K562 (cell line): Measurements from ENCODE around the gene BTRC. TPM values are rescaled to one million over a fixed set of nuclear protein-coding genes. Genes with fewer than 3 reads are reported as not detected.

Source experiments
- ATAC-seq: fragments of 200-7000 bp; cut with Tn5 transposase; 3 replicates; pipeline ENCODE4 v1.9.1; 2020; ENCODE audit warnings: moderate library complexity
- BruUV-seq: library from RNA; stranded (reverse); fragments of 400-500 nt; replicated peaks from 2 replicates; lab custom pipeline; 2021; lab: Mats Ljungman, UMichigan
- CTCF ChIA-PET: fragments of 300-600 bp; formaldehyde crosslinking; extraction: SDS; loops from one replicate; lab custom pipeline; 2021; ENCODE audit warnings: low intra/inter-chr PET ratio; lab: Yijun Ruan, JAX
- POLR2A ChIA-PET: fragments of 300-600, 350-650 bp; sonication (Branson Sonifier 250); formaldehyde crosslinking; extraction: SDS; loops from one replicate; lab custom pipeline; 2021; ENCODE audit warnings: antibody characterized with exemption, inconsistent platforms; lab: Yijun Ruan, JAX
- DNase-seq, 4 experiments: peaks; one replicate each; pipeline versions ENCODE4 v3.0.0 to v3.0.0-alpha.2; 2011 to 2018; ENCODE audit warnings: low spot score in 3 of 4, mixed read lengths in 3 of 4; ENCODE audit errors: extremely low read depth in 1 of 4
- FAIRE-seq: peaks from 2 replicates; lab custom pipeline; 2011; peaks lifted over from hg19 to GRCh38; lab: Jason Lieb, UNC
- H2AFZ ChIP-seq: 2 replicates; pipeline ENCODE4 v1.6.0; 2011; ENCODE audit warnings: low read depth, low read length, control low read depth, inconsistent platforms
- H3K27ac ChIP-seq: fragments of 200-600 bp; 3 replicates; pipeline ENCODE4 v1.8.0; 2011; ENCODE audit warnings: low read depth, mild to moderate bottlenecking, control low read depth, inconsistent platforms, low read length, moderate library complexity, mixed read lengths; ENCODE audit errors: extremely low read depth
- H3K27me3 ChIP-seq, 2 experiments: fragments of 300-600 bp in 1 of 2; 2 replicates in 1 of 2; 3 replicates in 1 of 2; pipeline versions ENCODE4 v1.6.0 to v1.8.0; 2011; ENCODE audit warnings: inconsistent platforms in 2 of 2, low read length in 2 of 2, mild to moderate bottlenecking in 1 of 2, mixed read lengths in 1 of 2, moderate library complexity in 1 of 2; ENCODE audit not compliant: control insufficient read depth in 2 of 2, insufficient read depth in 2 of 2
- H3K36me3 ChIP-seq: fragments of 300-600 bp; 3 replicates; pipeline ENCODE4 v1.8.0; 2011; ENCODE audit warnings: mild to moderate bottlenecking, low read length, inconsistent platforms; ENCODE audit not compliant: control insufficient read depth, insufficient read depth
- H3K4me1 ChIP-seq, 2 experiments: fragments of 200-600 bp in 1 of 2; replicated peaks in 1 of 2; 2 replicates in 1 of 2; 3 replicates in 1 of 2; pipeline versions ENCODE4 v1.5.1 to v1.8.0; 2011; ENCODE audit warnings: inconsistent platforms in 2 of 2, low read length in 2 of 2, mild to moderate bottlenecking in 1 of 2, mixed read lengths in 1 of 2, moderate library complexity in 1 of 2; ENCODE audit not compliant: control insufficient read depth in 2 of 2, insufficient read depth in 2 of 2
- H3K4me2 ChIP-seq: 2 replicates; pipeline ENCODE4 v1.6.1; 2011; ENCODE audit warnings: low read length, control low read depth, inconsistent platforms, mixed read lengths; ENCODE audit not compliant: insufficient read depth
- H3K4me3 ChIP-seq: fragments of 200-600 bp; sonication (generic), shearing (Covaris generic); 2 replicates; pipeline ENCODE4 v1.5.1; 2016; ENCODE audit warnings: control low read depth, inconsistent platforms
- H3K79me2 ChIP-seq: fragments of 200-600 bp; 3 replicates; pipeline ENCODE4 v1.8.0; 2011; ENCODE audit warnings: low read length, inconsistent platforms; ENCODE audit not compliant: control insufficient read depth, insufficient read depth
- H3K9ac ChIP-seq, 2 experiments: 2 replicates each; pipeline versions ENCODE4 v1.6.0 to v1.6.1; 2011; ENCODE audit warnings: low read depth in 2 of 2, low read length in 2 of 2, control low read depth in 1 of 2, inconsistent platforms in 1 of 2, mild to moderate bottlenecking in 1 of 2, mixed read lengths in 1 of 2; ENCODE audit not compliant: insufficient read depth in 1 of 2
- H3K9me1 ChIP-seq: one replicate; pipeline ENCODE4 v1.6.0; 2011; ENCODE audit warnings: inconsistent platforms, mild to moderate bottlenecking, low read length, moderate library complexity; ENCODE audit not compliant: control insufficient read depth, insufficient read depth
- H3K9me3 ChIP-seq: replicated peaks from 2 replicates; pipeline ENCODE4 v1.5.1; 2011; ENCODE audit warnings: low read depth, low read length, inconsistent platforms; ENCODE audit not compliant: control insufficient read depth, insufficient read depth
- H4K20me1 ChIP-seq: replicated peaks from 2 replicates; pipeline ENCODE4 v1.6.1; 2011; ENCODE audit warnings: low read length, inconsistent platforms, mixed read lengths; ENCODE audit not compliant: control insufficient read depth, insufficient read depth
- NR4A1 ChIP-seq, 2 experiments: fragments of 250-450 bp in 1 of 2; fragments of 450-650 bp in 1 of 2; sonication (Bioruptor Pico) in 1 of 2; IDR thresholded peaks; 2 replicates each; pipeline versions ENCODE4 v1.4.0 to v1.6.1; 2016 to 2020; ENCODE audit warnings: mild to moderate bottlenecking in 2 of 2, missing compliant biosample characterization in 1 of 2, missing genetic modification characterization in 1 of 2, moderate library complexity in 1 of 2
- RBM25 ChIP-seq: fragments of 200-400 bp; formaldehyde crosslinking; IDR thresholded peaks from 2 replicates; pipeline ENCODE4 v1.6.1; 2018; ENCODE audit warnings: low read length, low read depth, moderate library complexity; ENCODE audit not compliant: severe bottlenecking
- ZFP1 ChIP-seq: fragments of 450-650 bp; formaldehyde crosslinking; IDR thresholded peaks from 2 replicates; pipeline ENCODE4 v1.4.0; 2020; ENCODE audit warnings: mild to moderate bottlenecking, mixed read lengths
- ZKSCAN8 ChIP-seq: fragments of 200-800 bp; sonication (Bioruptor generic); IDR thresholded peaks from 2 replicates; pipeline ENCODE4 v1.6.1; 2016; ENCODE audit warnings: missing genetic modification characterization, missing compliant biosample characterization
- ZNF124 ChIP-seq: sonication (generic); formaldehyde crosslinking; IDR thresholded peaks from 2 replicates; pipeline ENCODE4 v1.8.1; 2022; ENCODE audit warnings: missing genetic modification reagents
- ZNF79 ChIP-seq: fragments of 250-450 bp; sonication (Bioruptor Pico); IDR thresholded peaks from 2 replicates; pipeline ENCODE4 v1.4.0; 2020; ENCODE audit warnings: low read depth, mild to moderate bottlenecking, moderate library complexity
- whole genome bisulfite sequencing: fragments of 100-300 bp; shearing (Covaris generic); methylation state at CpG from one replicate; pipeline ENCODE4 v1.1.6; 2016; ENCODE audit warnings: low coverage, mixed read lengths; ENCODE audit not compliant: insufficient coverage; ENCODE audit errors: missing lambda C conversion rate; 5-methylcytosine and 5-hydroxymethylcytosine counted together
- in situ Hi-C: fragments of 300-500 bp; cut with MboI; formaldehyde crosslinking; loops from 4 replicates; pipeline ENCODE4 v1.15.0; 2018; ENCODE audit warnings: inconsistent platforms, mixed read lengths
- intact Hi-C: fragments of 100-400 bp; cut with micrococcal nuclease; formaldehyde crosslinking; loops from 2 replicates; pipeline ENCODE4 v1.14.2; 2022
- polyA plus RNA-seq, 8 experiments: library from polyadenylated mRNA; depleted of rRNA in 4 of 8; stranded (reverse) in 5 of 8; unstranded in 3 of 8; fragments of >200 nt; fragmentation: Nextera tagmentation in 2 of 8; fragmentation: Illumina TruSeq in 1 of 8; extraction: Ambion mirVana in 2 of 8; extraction: Trizol in 1 of 8; gene quantifications; 2 replicates each; pipeline versions ENCODE4 v1.2.1 to v1.2.3, GENCODE V29; 2011 to 2014; ENCODE audit warnings: inconsistent platforms in 1 of 8, missing spikeins in 1 of 8
- total RNA-seq, 7 experiments: library from RNA; depleted of rRNA in 6 of 7; stranded (reverse); fragments of >200 nt in 6 of 7; fragmentation: Illumina TruSeq in 2 of 7; extraction: Trizol in 2 of 7; gene quantifications; 2 replicates each; pipeline versions ENCODE4 v1.2.1 to v1.2.3, GENCODE V29; 2011 to 2021; ENCODE audit warnings: low replicate concordance in 1 of 7
- TF ChIP-seq, protein P1 (sequence below): sonication (generic); formaldehyde crosslinking; IDR thresholded peaks from 2 replicates; pipeline ENCODE4 v1.8.1; 2023; ENCODE audit warnings: mild to moderate bottlenecking, missing genetic modification reagents

BTRC gene
- total and polyA plus RNA-seq, 9 of the 15 experiments (the other 6 are each of a cell fraction or from before 2014, with no cell fraction given), result 1.6 to 15.4 (median 7.0) TPM

DNA sequence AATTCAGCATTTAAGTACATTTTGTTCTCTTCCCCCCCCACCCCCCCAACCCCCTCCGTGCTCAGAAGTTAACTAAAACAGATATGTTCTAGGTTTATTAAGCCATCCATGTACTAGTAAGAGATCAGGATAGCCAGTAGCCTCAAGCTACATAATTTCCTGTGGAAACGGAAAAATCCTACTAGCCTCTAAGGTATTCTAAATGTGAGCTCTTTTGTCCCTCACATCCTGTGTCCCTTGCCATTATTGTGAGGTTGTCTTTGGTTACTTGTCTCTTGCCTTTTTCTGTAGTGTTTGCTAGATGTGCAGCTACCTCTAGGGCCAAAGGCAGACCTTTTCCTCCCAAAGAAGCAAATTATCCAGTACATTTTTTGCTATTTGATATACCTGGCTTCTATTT, 92.1 kb downstream of the BTRC start:
- Histone ChIP-seq H3K9ac (no peak overlapping the region), H3K4me3 (no peak overlapping the region), H2AFZ (no peak overlapping the region), H3K36me3 (no peaks in the 10 kb centered on the region), H4K20me1 (no peaks in the 10 kb centered on the region), H3K9me3 (no peaks in the 10 kb centered on the region), H3K79me2 (no peaks in the 10 kb centered on the region; the same call in 2 of the 3 replicates), H3K4me2 (no peak overlapping the region), H3K27ac (no peak overlapping the region), H3K27me3 (no peaks in the 10 kb centered on the region), H3K9me1 (no peaks in the 10 kb centered on the region), H3K4me1 (peaks cover 4 to 11% of the 10 kb centered on the region in 2 experiments; a peak in 3 of 5 replicates)
- ATAC-seq, result no peak
- BruUV-seq, result no TSS peak
- in situ Hi-C loops (loop anchor here (10.0 kb wide), 1 partner anchor 231 kb away; no protein-coding TSS in a partner anchor), intact Hi-C loops (loop anchor here (10.0 kb wide), 2 partner anchors 129 to 411 kb away; partner anchors contain the start of genes PDZD7 and SFXN3)
- FAIRE-seq, result no peak
- 45% methylated on average over 2 of the region's 2 CpGs for WGBS
- ChIA-PET POLR2A (interaction anchor here (1.2 kb wide), 1 partner anchor 8 kb away, joined by 3 read pairs; no protein-coding TSS in a partner anchor), CTCF (no interaction called here)
- no peak for DNase-seq
- TF ChIP-seq NR4A1 (CRISPR knock-in tag; IDR thresholded peaks at IDR 0.05) (no peak), NR4A1 (tag; IDR thresholded peaks at IDR 0.05) (no peak), ZNF79 (no peak), ZFP1 (CRISPR knock-in tag) (no peak), RBM25 (no peak), ZKSCAN8 (CRISPR knock-in tag) (no peak), ZNF124 (no peak)
- TF ChIP-seq, protein P1, sequence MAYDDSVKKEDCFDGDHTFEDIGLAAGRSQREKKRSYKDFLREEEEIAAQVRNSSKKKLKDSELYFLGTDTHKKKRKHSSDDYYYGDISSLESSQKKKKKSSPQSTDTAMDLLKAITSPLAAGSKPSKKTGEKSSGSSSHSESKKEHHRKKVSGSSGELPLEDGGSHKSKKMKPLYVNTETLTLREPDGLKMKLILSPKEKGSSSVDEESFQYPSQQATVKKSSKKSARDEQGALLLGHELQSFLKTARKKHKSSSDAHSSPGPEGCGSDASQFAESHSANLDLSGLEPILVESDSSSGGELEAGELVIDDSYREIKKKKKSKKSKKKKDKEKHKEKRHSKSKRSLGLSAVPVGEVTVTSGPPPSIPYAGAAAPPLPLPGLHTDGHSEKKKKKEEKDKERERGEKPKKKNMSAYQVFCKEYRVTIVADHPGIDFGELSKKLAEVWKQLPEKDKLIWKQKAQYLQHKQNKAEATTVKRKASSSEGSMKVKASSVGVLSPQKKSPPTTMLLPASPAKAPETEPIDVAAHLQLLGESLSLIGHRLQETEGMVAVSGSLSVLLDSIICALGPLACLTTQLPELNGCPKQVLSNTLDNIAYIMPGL (CRISPR knock-in tag), result no peak
